Measurements from ENCODE around the gene RRP7A. TPM values are rescaled to one million over a fixed set of nuclear protein-coding genes. Genes with fewer than 3 reads are reported as not detected.
"Not testable (repeated sequence)": the region's sequence is repeated elsewhere in the genome, so short reads cannot be mapped to it uniquely, and the experiment has no call there.

Gene RRP7A
- polyA plus RNA-seq (2011; rRNA removed), result 35.3 and 42.3 TPM in 2 replicates
- 13.3 and 17.3 TPM in 2 replicates for polyA minus RNA-seq (2011; rRNA and poly(A)+ RNA removed)

GRCh38 chr22:42519525-42520401 lies at the start of gene RRP7A:
Gene RRP7A, minus strand, starts transcription at chr22:42519796. Its CDS starts 10 bp downstream, at chr22:42519786.
- no peak for TF ChIP-seq CTCF (IDR thresholded peaks at IDR 0.05; ENCODE audit: insufficient read depth, low read depth, low read length)
- no peak for DNase-seq (ENCODE audit: low read depth)

GRCh38 chr22:42567950-42568349 lies 48.4 kb upstream of the RRP7A start:
- H3K36me3 ChIP-seq (ENCODE audit: control insufficient read depth, insufficient read depth, low read length); DNase-seq (ENCODE audit: low read depth); H3K27me3 ChIP-seq (ENCODE audit: control insufficient read depth, insufficient read depth, low read length); POLR2A ChIA-PET; H3K4me3 ChIP-seq (ENCODE audit: low read depth, low read length); CTCF ChIA-PET: not testable (repeated sequence)

More at GRCh38 chr22:42519525-42520401, at the start of gene RRP7A:
- Histone ChIP-seq H3K4me3 (ENCODE audit: low read depth, low read length) (peak within 1 kb of the TSS; percentile 90), H3K36me3 (ENCODE audit: control insufficient read depth, insufficient read depth, low read length) (peaks cover 4% of the 10 kb centered on the region; the same call in 1 of the 2 replicates), H3K27me3 (ENCODE audit: control insufficient read depth, insufficient read depth, low read length) (no peaks in the 10 kb centered on the region)
- CTCF ChIA-PET, result no interaction called here
- POLR2A ChIA-PET, result no interaction called here

GRCh38 chr22:42565956-42566355 lies 46.4 kb upstream of the RRP7A start:
- DNase-seq (ENCODE audit: low read depth), result no peak
- no peak overlapping the region for H3K4me3 ChIP-seq (ENCODE audit: low read depth, low read length)
- TF ChIP-seq CTCF (IDR thresholded peaks at IDR 0.05; ENCODE audit: insufficient read depth, low read depth, low read length), result no peak
- no peaks in the 10 kb centered on the region for H3K27me3 ChIP-seq (ENCODE audit: control insufficient read depth, insufficient read depth, low read length)
- no peaks in the 10 kb centered on the region; the same call in 1 of the 2 replicates for H3K36me3 ChIP-seq (ENCODE audit: control insufficient read depth, insufficient read depth, low read length)
- ChIA-PET POLR2A (no interaction called here), CTCF (no interaction called here)

GRCh38 chr22:42564699-42565098 lies 45.1 kb upstream of the RRP7A start:
- TF ChIP-seq CTCF (IDR thresholded peaks at IDR 0.05; ENCODE audit: insufficient read depth, low read depth, low read length), result no peak
- CTCF ChIA-PET, result no interaction called here
- H3K36me3 ChIP-seq (ENCODE audit: control insufficient read depth, insufficient read depth, low read length), result no peaks in the 10 kb centered on the region

GRCh38 chr22:42563943-42564342 lies 44.3 kb upstream of the RRP7A start:
- CTCF ChIA-PET; H3K36me3 ChIP-seq (ENCODE audit: control insufficient read depth, insufficient read depth, low read length); H3K27me3 ChIP-seq (ENCODE audit: control insufficient read depth, insufficient read depth, low read length); POLR2A ChIA-PET; H3K4me3 ChIP-seq (ENCODE audit: low read depth, low read length); DNase-seq (ENCODE audit: low read depth): not testable (repeated sequence)

More at GRCh38 chr22:42564699-42565098, 45.1 kb upstream of the RRP7A start:
- Histone ChIP-seq H3K27me3 (ENCODE audit: control insufficient read depth, insufficient read depth, low read length) (no peaks in the 10 kb centered on the region), H3K4me3 (ENCODE audit: low read depth, low read length) (no peak overlapping the region)
- POLR2A ChIA-PET, result no interaction called here
- no peak for DNase-seq (ENCODE audit: low read depth)

- TF ChIP-seq CTCF (IDR thresholded peaks at IDR 0.05; ENCODE audit: insufficient read depth, low read depth, low read length), result no peak
- H3K36me3 ChIP-seq (ENCODE audit: control insufficient read depth, insufficient read depth, low read length), result no peaks in the 10 kb centered on the region
- DNase-seq (ENCODE audit: low read depth), result no peak
- ChIA-PET POLR2A (no interaction called here), CTCF (interaction anchor here (0.9 kb wide), 1 partner anchor 13 kb away, joined by 5 read pairs; no protein-coding TSS in a partner anchor)
- no peaks in the 10 kb centered on the region for H3K27me3 ChIP-seq (ENCODE audit: control insufficient read depth, insufficient read depth, low read length)
- no peak overlapping the region for H3K4me3 ChIP-seq (ENCODE audit: low read depth, low read length)
Measured at GRCh38 chr22:42562684-42563083, 43.1 kb upstream of the RRP7A start.

Measured in BJ (cell line).